ENCODE results near the gene PRM1. TPM values are rescaled to one million over a fixed set of nuclear protein-coding genes. Genes with fewer than 3 reads are reported as not detected.
A peak's percentile ranks its signal among the peaks of the same experiment; 100 is the strongest.

PRM1 gene
- total and polyA plus RNA-seq, 4 donors = not detected

- Histone ChIP-seq H3K9me3 (ENCODE audit: control insufficient read depth in 4 of 4, insufficient read depth in 3 of 4, low read length in 3 of 4) (no peaks in the 10 kb centered on the region), H3K4me3 (no peak overlapping the region), H3K9ac (ENCODE audit: insufficient read depth in 1 of 2, low read length in 2 of 2) (no peak overlapping the region), H3K4me1 (ENCODE audit: control insufficient read depth in 5 of 5, insufficient read depth in 5 of 5, low read length in 5 of 5) (peaks cover 0 to 19% (median 9%) of the 10 kb centered on the region in 5 donors), H3K27me3 (ENCODE audit: control insufficient read depth in 3 of 3, insufficient read depth in 3 of 3, low read length in 2 of 3) (no peaks in the 10 kb centered on the region), H3K27ac (ENCODE audit: low read depth in 1 of 2, low read length in 1 of 2) (no peak overlapping the region), H3K36me3 (ENCODE audit: control insufficient read depth in 4 of 4, insufficient read depth in 4 of 4, low read length in 4 of 4) (peaks cover 0 to 6% (median 0%) of the 10 kb centered on the region in 4 donors)
- 88 to 92% methylated on average over 12 of the region's 12 CpGs for WGBS, 2 donors
- TF ChIP-seq, protein P1, sequence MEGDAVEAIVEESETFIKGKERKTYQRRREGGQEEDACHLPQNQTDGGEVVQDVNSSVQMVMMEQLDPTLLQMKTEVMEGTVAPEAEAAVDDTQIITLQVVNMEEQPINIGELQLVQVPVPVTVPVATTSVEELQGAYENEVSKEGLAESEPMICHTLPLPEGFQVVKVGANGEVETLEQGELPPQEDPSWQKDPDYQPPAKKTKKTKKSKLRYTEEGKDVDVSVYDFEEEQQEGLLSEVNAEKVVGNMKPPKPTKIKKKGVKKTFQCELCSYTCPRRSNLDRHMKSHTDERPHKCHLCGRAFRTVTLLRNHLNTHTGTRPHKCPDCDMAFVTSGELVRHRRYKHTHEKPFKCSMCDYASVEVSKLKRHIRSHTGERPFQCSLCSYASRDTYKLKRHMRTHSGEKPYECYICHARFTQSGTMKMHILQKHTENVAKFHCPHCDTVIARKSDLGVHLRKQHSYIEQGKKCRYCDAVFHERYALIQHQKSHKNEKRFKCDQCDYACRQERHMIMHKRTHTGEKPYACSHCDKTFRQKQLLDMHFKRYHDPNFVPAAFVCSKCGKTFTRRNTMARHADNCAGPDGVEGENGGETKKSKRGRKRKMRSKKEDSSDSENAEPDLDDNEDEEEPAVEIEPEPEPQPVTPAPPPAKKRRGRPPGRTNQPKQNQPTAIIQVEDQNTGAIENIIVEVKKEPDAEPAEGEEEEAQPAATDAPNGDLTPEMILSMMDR (IDR thresholded peaks at IDR 0.05; ENCODE audit: control extremely low read depth, extremely low read depth) = no peak
- DNase-seq (no peak), ATAC-seq (ENCODE audit: insufficient read depth, low FRiP score) (no peak)
Measured at GRCh38 chr16:11259655-11260595, 21.2 kb downstream of the PRM1 start.

DNA sequence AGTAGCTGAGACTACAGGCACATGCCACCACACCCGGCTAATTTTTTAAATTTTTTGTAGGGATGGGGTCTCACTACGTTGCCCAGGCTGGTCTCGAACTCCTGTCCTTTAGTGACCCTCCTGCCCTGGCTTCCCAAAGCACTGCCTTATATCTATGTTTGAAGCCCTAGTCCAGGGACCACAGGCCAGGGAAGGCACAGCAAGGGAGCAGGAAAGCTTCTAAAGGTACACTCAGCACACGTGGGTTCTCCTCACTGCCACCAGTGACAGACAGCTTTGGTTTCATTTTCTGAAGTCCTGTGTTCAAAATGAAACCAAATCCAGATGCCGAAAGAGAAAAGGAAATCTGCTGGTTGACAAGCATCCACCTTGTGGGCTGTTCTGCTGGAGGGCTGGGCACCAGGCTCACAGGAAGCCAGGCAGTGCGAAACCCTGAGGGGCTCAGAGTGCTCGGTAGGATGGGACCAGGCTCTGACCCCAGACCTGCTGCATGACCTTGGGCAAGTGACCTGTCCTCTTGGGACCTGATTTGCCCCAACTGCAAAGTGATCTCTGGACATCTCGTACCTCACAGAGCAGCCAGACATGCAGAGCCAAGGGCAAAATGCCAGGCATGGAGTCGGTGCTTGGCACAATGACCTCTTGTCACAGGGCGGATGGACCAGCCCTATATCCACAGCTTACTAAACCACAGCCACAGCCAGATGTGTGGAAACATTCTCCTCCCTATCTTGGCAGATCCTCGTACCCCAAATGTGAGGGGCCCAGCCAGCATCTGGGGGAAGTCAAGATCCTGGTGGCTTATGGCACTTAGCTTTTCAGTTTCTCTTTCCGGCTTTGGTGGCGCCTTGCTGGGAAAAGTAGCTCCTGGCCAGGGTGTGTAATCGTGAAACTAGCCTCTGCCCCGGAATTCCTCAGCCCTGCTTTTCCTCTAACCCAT is 22.3 kb downstream of the PRM1 start:
- H3K4me1 ChIP-seq (ENCODE audit: control insufficient read depth in 5 of 5, insufficient read depth in 5 of 5, low read length in 5 of 5) = peaks cover 0 to 25% (median 9%) of the 10 kb centered on the region in 5 donors
- DNase-seq = peak; percentile 44 to 68 (median 44)
- H3K27me3 ChIP-seq (ENCODE audit: control insufficient read depth in 3 of 3, insufficient read depth in 3 of 3, low read length in 2 of 3) = no peaks in the 10 kb centered on the region
- WGBS, 2 donors = 24% methylated on average over 15 of the region's 15 CpGs
- TF ChIP-seq, protein P1 (IDR thresholded peaks at IDR 0.05; ENCODE audit: control extremely low read depth, extremely low read depth) = no peak
- peak overlapping the region in 1 of 2 donors; percentile 51 for H3K9ac ChIP-seq (ENCODE audit: insufficient read depth in 1 of 2, low read length in 2 of 2)
- no peaks in the 10 kb centered on the region for H3K9me3 ChIP-seq (ENCODE audit: control insufficient read depth in 4 of 4, insufficient read depth in 3 of 4, low read length in 3 of 4)
- no peak for ATAC-seq (ENCODE audit: insufficient read depth, low FRiP score)
- H3K27ac ChIP-seq (ENCODE audit: low read depth in 1 of 2, low read length in 1 of 2) = peak overlapping the region in 1 of 2 donors; percentile 8
- no peak overlapping the region for H3K4me3 ChIP-seq
- H3K36me3 ChIP-seq (ENCODE audit: control insufficient read depth in 4 of 4, insufficient read depth in 4 of 4, low read length in 4 of 4) = peaks cover 0 to 17% (median 2%) of the 10 kb centered on the region in 4 donors

DNA sequence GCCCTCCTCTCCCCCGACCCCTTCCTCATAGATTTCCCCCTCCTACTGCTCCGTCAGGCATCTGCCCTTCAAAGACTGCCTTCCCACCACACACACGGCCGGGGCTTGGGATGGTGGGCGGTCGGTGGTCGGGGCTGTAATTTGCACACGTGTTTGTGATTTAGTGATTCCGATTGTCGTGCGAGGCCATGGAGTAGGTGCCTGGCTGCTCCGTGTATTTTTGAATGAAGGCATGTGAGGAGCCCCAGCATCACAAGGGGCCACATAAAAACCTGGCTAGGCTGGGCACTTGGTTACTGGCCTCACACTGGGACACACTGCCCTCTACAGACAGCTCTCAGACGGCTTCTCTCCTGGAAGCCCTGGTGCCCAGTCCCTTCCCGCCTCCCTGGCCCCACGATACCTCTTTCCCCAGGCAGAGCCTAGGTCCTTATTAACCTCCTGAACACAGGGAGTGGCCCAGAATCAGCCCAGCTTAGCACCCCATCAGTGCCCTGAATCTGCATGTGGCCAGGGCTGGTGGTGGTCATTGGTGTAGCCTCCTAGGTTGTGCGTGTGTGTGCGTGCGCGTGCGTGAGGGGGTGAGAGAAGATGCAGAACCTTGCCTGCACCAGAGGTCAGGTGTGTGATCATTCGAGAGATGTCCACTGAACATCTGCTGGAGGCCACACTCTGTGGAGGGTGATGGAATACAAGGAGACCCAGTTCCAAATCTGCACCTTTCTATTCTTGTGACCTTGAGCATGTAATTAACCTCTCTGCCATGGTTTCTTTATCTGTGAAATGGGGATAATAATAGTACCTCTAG is 23.8 kb downstream of the PRM1 start:
- ATAC-seq (ENCODE audit: insufficient read depth, low FRiP score) (peak; percentile 24), DNase-seq (peak; percentile 87 to 94 (median 90))
- Histone ChIP-seq H3K9me3 (ENCODE audit: control insufficient read depth in 4 of 4, insufficient read depth in 3 of 4, low read length in 3 of 4) (no peaks in the 10 kb centered on the region), H3K27ac (ENCODE audit: low read depth in 1 of 2, low read length in 1 of 2) (peak overlapping the region; percentile 97 to 98), H3K9ac (ENCODE audit: insufficient read depth in 1 of 2, low read length in 2 of 2) (peak overlapping the region in 1 of 2 donors; percentile 67), H3K27me3 (ENCODE audit: control insufficient read depth in 3 of 3, insufficient read depth in 3 of 3, low read length in 2 of 3) (no peaks in the 10 kb centered on the region), H3K36me3 (ENCODE audit: control insufficient read depth in 4 of 4, insufficient read depth in 4 of 4, low read length in 4 of 4) (peaks cover 0 to 29% (median 10%) of the 10 kb centered on the region in 4 donors), H3K4me1 (ENCODE audit: control insufficient read depth in 5 of 5, insufficient read depth in 5 of 5, low read length in 5 of 5) (peaks cover 0 to 40% (median 11%) of the 10 kb centered on the region in 5 donors), H3K4me3 (peak overlapping the region; percentile 68)
- 26 to 28% methylated on average over 21 of the region's 21 CpGs for WGBS, 2 donors
- TF ChIP-seq, protein P1 (IDR thresholded peaks at IDR 0.05; ENCODE audit: control extremely low read depth, extremely low read depth) = peak; percentile 65

All from lung (tissue), 12 donors.